Skeletal muscle tissue (tissue), 4 donors: ENCODE measurements around the gene LRRC61. TPM values are rescaled to one million over a fixed set of nuclear protein-coding genes. Genes with fewer than 3 reads are reported as not detected.

ENCODE experiments used
- H3K27ac ChIP-seq: one replicate; pipeline ENCODE4 v1.7.0; 2013; ENCODE audit warnings: mild to moderate bottlenecking, low read depth, low read length, inconsistent platforms
- H3K27me3 ChIP-seq, 3 donors: one replicate each; pipeline ENCODE4 v1.7.0; 2013; ENCODE audit warnings: low read length in 3 of 3; ENCODE audit not compliant: control insufficient read depth in 3 of 3, insufficient read depth in 3 of 3
- H3K36me3 ChIP-seq, 3 donors: one replicate each; pipeline ENCODE4 v1.7.0; 2013; ENCODE audit warnings: low read length in 3 of 3; ENCODE audit not compliant: control insufficient read depth in 3 of 3, insufficient read depth in 3 of 3
- H3K4me1 ChIP-seq, 3 donors: one replicate each; pipeline ENCODE4 v1.7.0; 2013; ENCODE audit warnings: low read length in 3 of 3, mild to moderate bottlenecking in 3 of 3; ENCODE audit not compliant: control insufficient read depth in 3 of 3, insufficient read depth in 3 of 3
- H3K4me3 ChIP-seq, 3 donors: one replicate each; pipeline ENCODE4 v1.7.0; 2013; ENCODE audit warnings: low read length in 3 of 3
- H3K9ac ChIP-seq, 3 donors: one replicate each; pipeline ENCODE4 v1.7.0; 2013; ENCODE audit warnings: low read length in 3 of 3, mild to moderate bottlenecking in 3 of 3, moderate library complexity in 2 of 3, low read depth in 1 of 3
- H3K9me3 ChIP-seq, 3 donors: one replicate each; pipeline ENCODE4 v1.7.0; 2013; ENCODE audit warnings: low read length in 3 of 3; ENCODE audit not compliant: control insufficient read depth in 3 of 3
- total RNA-seq: library from RNA; depleted of rRNA; stranded (reverse); fragments of >200 nt; gene quantifications from one replicate; pipeline ENCODE4 v1.2.3, GENCODE V29; 2014
- donor health status: Osteomylitis.

Gene LRRC61
- total RNA-seq, 1 donor from 2014 or later = 5.7 TPM

GRCh38 chr7:150317748-150318444, 5.3 kb upstream of the LRRC61 start:
- Histone ChIP-seq H3K4me3 (no peak overlapping the region), H3K4me1 (peaks cover 2 to 4% (median 2%) of the 10 kb centered on the region in 3 donors), H3K27ac (no peak overlapping the region), H3K9ac (no peak overlapping the region), H3K9me3 (no peaks in the 10 kb centered on the region), H3K36me3 (no peaks in the 10 kb centered on the region), H3K27me3 (peaks cover 0 to 2% (median 2%) of the 10 kb centered on the region in 3 donors)

- Histone ChIP-seq H3K27me3 (peaks cover 5 to 9% (median 9%) of the 10 kb centered on the region in 3 donors), H3K27ac (no peak overlapping the region), H3K9me3 (no peaks in the 10 kb centered on the region), H3K4me1 (peaks cover 4 to 9% (median 8%) of the 10 kb centered on the region in 3 donors), H3K9ac (no peak overlapping the region), H3K4me3 (no peak overlapping the region), H3K36me3 (no peaks in the 10 kb centered on the region)
Observed at GRCh38 chr7:150321788-150322113, 1.4 kb upstream of the LRRC61 start.

- Histone ChIP-seq H3K27me3 (peaks cover 5 to 9% (median 9%) of the 10 kb centered on the region in 3 donors), H3K4me1 (peaks cover 4 to 9% (median 8%) of the 10 kb centered on the region in 3 donors), H3K36me3 (no peaks in the 10 kb centered on the region), H3K9ac (peak overlapping the region; percentile 53 to 79 (median 71)), H3K4me3 (peak overlapping the region; percentile 67 to 78 (median 73)), H3K9me3 (no peaks in the 10 kb centered on the region), H3K27ac (no peak overlapping the region)
Observed at GRCh38 chr7:150322114-150322832, 882 bp upstream of the LRRC61 start.

- Histone ChIP-seq H3K4me1 (peaks cover 4 to 9% (median 8%) of the 10 kb centered on the region in 3 donors), H3K27me3 (peaks cover 5 to 9% (median 9%) of the 10 kb centered on the region in 3 donors), H3K9me3 (no peaks in the 10 kb centered on the region), H3K36me3 (no peaks in the 10 kb centered on the region), H3K27ac (no peak overlapping the region), H3K4me3 (peak overlapping the region; percentile 67 to 78 (median 73)), H3K9ac (peak overlapping the region in 2 of 3 donors; percentile 53 to 79)
Observed at GRCh38 chr7:150323682-150324372, 672 bp downstream of the LRRC61 start.

- peaks cover 4 to 12% (median 8%) of the 10 kb centered on the region in 3 donors for H3K4me1 ChIP-seq
- H3K9ac ChIP-seq = no peak overlapping the region
- H3K36me3 ChIP-seq = peaks cover 0 to 2% (median 0%) of the 10 kb centered on the region in 3 donors
- no peak overlapping the region for H3K27ac ChIP-seq
- no peaks in the 10 kb centered on the region for H3K9me3 ChIP-seq
- H3K4me3 ChIP-seq = no peak overlapping the region
- H3K27me3 ChIP-seq = peaks cover 5 to 9% (median 9%) of the 10 kb centered on the region in 3 donors
Observed at GRCh38 chr7:150324373-150324961, 1.3 kb downstream of the LRRC61 start.

GRCh38 chr7:150325110-150325611, 2.0 kb downstream of the LRRC61 start:
- no peaks in the 10 kb centered on the region for H3K9me3 ChIP-seq
- peaks cover 4 to 13% (median 8%) of the 10 kb centered on the region in 3 donors for H3K4me1 ChIP-seq
- peaks cover 0 to 2% (median 0%) of the 10 kb centered on the region in 3 donors for H3K36me3 ChIP-seq
- peaks cover 5 to 9% (median 9%) of the 10 kb centered on the region in 3 donors for H3K27me3 ChIP-seq
- no peak overlapping the region for H3K27ac ChIP-seq
- no peak overlapping the region for H3K4me3 ChIP-seq
- no peak overlapping the region for H3K9ac ChIP-seq

- Histone ChIP-seq H3K4me3 (no peak overlapping the region), H3K27me3 (peaks cover 5 to 9% (median 9%) of the 10 kb centered on the region in 3 donors), H3K4me1 (peaks cover 4 to 13% (median 8%) of the 10 kb centered on the region in 3 donors), H3K9ac (no peak overlapping the region), H3K27ac (no peak overlapping the region), H3K9me3 (no peaks in the 10 kb centered on the region), H3K36me3 (peaks cover 0 to 2% (median 0%) of the 10 kb centered on the region in 3 donors)
Observed at GRCh38 chr7:150325901-150326300, 2.7 kb downstream of the LRRC61 start.

GRCh38 chr7:150326657-150327268, 3.6 kb downstream of the LRRC61 start:
- H3K27ac ChIP-seq = no peak overlapping the region

GRCh38 chr7:150327308-150327707, 4.2 kb downstream of the LRRC61 start:
- Histone ChIP-seq H3K9me3 (no peaks in the 10 kb centered on the region), H3K4me1 (peaks cover 4 to 13% (median 8%) of the 10 kb centered on the region in 3 donors), H3K36me3 (peaks cover 0 to 2% (median 0%) of the 10 kb centered on the region in 3 donors), H3K9ac (no peak overlapping the region), H3K27ac (no peak overlapping the region), H3K4me3 (no peak overlapping the region), H3K27me3 (peaks cover 5 to 9% (median 9%) of the 10 kb centered on the region in 3 donors)

More at GRCh38 chr7:150326657-150327268, 3.6 kb downstream of the LRRC61 start:
- Histone ChIP-seq H3K9ac (no peak overlapping the region), H3K4me1 (peaks cover 4 to 13% (median 8%) of the 10 kb centered on the region in 3 donors), H3K4me3 (no peak overlapping the region), H3K9me3 (no peaks in the 10 kb centered on the region), H3K27me3 (peaks cover 5 to 9% (median 9%) of the 10 kb centered on the region in 3 donors), H3K36me3 (peaks cover 0 to 2% (median 0%) of the 10 kb centered on the region in 3 donors)
